Measurements from ENCODE around the gene SRRM2.

SRRM2 gene

GRCh38 chr16:2737895-2738418, 14.5 kb upstream of the SRRM2 start:
- in situ Hi-C loops (cut with HindIII; ENCODE audit: low sequenced_read_pairs): no loop called here

- in situ Hi-C loops (cut with HindIII; ENCODE audit: low sequenced_read_pairs): no loop called here
These were observed 13.8 kb upstream of the SRRM2 start for GRCh38 chr16:2738615-2739014.

GRCh38 chr16:2739625-2740430, 12.6 kb upstream of the SRRM2 start:
- in situ Hi-C loops (cut with HindIII; ENCODE audit: low sequenced_read_pairs): loop anchor here (5.0 kb wide), 2 partner anchors 48 to 82 kb away; no protein-coding TSS in a partner anchor

- in situ Hi-C loops (cut with HindIII; ENCODE audit: low sequenced_read_pairs): loop anchor here (5.0 kb wide), 2 partner anchors 48 to 82 kb away; no protein-coding TSS in a partner anchor
These were observed 12.0 kb upstream of the SRRM2 start for GRCh38 chr16:2740476-2740875.

DNA sequence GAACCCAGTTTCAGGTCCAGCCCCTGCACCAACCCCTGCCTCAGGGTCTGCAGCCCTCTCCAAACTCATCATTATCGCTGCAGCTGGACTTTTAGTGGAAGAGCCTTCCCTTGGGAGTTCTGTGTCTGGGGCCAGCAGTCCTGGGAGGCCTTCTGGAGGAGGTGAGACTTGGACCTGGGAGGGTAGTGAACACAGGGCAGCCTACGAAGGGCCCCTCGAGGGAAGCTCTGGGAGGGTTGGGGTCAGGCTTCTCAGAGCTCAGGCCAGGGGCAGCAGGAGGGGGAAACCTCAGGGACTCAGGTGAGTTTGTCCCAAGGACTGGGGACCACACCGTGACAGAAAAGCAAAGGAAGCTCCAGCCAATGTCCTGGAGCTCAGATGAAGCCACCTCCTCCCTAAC, 11.3 kb upstream of the SRRM2 start:
- in situ Hi-C loops (cut with HindIII; ENCODE audit: low sequenced_read_pairs): loop anchor here (5.0 kb wide), 2 partner anchors 49 to 81 kb away; no protein-coding TSS in a partner anchor

GRCh38 chr16:2742323-2743006, 10.0 kb upstream of the SRRM2 start:
- in situ Hi-C loops (cut with HindIII; ENCODE audit: low sequenced_read_pairs): loop anchor here (5.0 kb wide), 2 partner anchors 50 to 80 kb away; no protein-coding TSS in a partner anchor

GRCh38 chr16:2743007-2743810, 9.2 kb upstream of the SRRM2 start:
- in situ Hi-C loops (cut with HindIII; ENCODE audit: low sequenced_read_pairs): loop anchor here (5.0 kb wide), 2 partner anchors 51 to 79 kb away; no protein-coding TSS in a partner anchor

GRCh38 chr16:2744711-2745110, 7.7 kb upstream of the SRRM2 start:
- in situ Hi-C loops (cut with HindIII; ENCODE audit: low sequenced_read_pairs): loop anchor here (5.0 kb wide), 2 partner anchors 52 to 78 kb away; no protein-coding TSS in a partner anchor

GRCh38 chr16:2745116-2745890, 7.1 kb upstream of the SRRM2 start:
- in situ Hi-C loops (cut with HindIII; ENCODE audit: low sequenced_read_pairs): no loop called here

- in situ Hi-C loops (cut with HindIII; ENCODE audit: low sequenced_read_pairs): no loop called here
These were observed 6.5 kb upstream of the SRRM2 start for GRCh38 chr16:2745961-2746360.

GRCh38 chr16:2748757-2749455, 3.5 kb upstream of the SRRM2 start:
- in situ Hi-C loops (cut with HindIII; ENCODE audit: low sequenced_read_pairs): no loop called here

DNA sequence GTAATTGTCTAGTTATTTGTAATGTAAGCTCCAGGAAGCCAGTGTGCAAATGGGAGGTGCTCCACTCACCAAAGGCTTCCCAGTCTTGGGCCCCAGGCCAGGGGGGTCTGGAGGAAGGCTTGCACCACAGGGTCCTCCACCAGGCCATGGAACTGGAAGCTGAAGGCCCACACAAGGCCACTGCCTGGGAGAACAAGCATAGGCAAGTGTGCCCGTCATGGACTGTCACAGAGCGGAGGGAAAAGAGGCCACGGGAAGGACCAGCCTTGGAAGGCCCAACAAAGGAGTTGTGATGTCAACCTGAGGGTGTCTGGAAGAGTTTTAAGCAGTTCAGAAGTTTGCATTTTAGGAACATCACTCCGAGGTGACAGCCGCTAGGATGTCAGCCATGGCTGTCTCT, 3.0 kb upstream of the SRRM2 start:
- in situ Hi-C loops (cut with HindIII; ENCODE audit: low sequenced_read_pairs): no loop called here

DNA sequence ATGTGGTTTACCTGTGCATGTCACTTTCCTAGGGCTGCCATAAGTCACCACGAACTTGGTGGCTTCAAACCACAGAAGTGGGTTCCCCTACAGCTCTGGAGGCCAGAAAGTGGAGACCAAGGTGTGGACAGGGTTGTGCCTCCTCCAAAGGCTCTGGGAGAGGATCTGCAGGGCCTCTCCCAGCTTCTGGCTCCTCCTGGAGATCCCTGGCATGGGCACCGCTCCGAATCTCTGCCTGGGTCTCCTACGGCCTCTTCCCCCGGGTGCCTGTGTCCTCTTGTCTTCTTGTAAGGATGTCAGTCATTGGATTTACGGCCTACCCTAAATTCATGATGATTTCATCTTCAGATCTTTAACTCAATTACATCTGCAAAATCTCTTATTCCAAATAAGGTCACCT, 2.5 kb upstream of the SRRM2 start:
- in situ Hi-C loops (cut with HindIII; ENCODE audit: low sequenced_read_pairs): no loop called here

GRCh38 chr16:2751577-2752034, 832 bp upstream of the SRRM2 start:
- in situ Hi-C loops (cut with HindIII; ENCODE audit: low sequenced_read_pairs): no loop called here

GRCh38 chr16:2752850-2753732, 653 bp downstream of the SRRM2 start:
- in situ Hi-C loops (cut with HindIII; ENCODE audit: low sequenced_read_pairs): no loop called here

DNA sequence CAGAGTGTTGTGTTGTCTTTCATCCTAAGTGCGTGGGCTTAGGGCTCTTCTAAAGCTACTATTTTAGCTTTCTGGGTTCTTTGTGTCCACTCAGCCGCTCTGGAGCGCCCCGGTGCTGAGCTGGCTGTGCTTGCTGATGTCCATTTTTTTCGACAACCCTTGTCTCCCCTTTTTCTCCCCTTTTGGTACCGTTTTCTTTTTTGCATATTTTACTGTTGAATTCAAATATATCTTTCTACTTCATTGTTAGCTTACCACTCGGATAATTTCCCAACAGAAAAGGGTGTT, 1.2 kb downstream of the SRRM2 start:
- in situ Hi-C loops (cut with HindIII; ENCODE audit: low sequenced_read_pairs): no loop called here

GRCh38 chr16:2755158-2755557, 2.7 kb downstream of the SRRM2 start:
- in situ Hi-C loops (cut with HindIII; ENCODE audit: low sequenced_read_pairs): no loop called here

GRCh38 chr16:2756288-2757015, 4.0 kb downstream of the SRRM2 start:
- in situ Hi-C loops (cut with HindIII; ENCODE audit: low sequenced_read_pairs): no loop called here
